MCF 10A (cell line): ENCODE measurements around the gene XRN1. TPM values are rescaled to one million over a fixed set of nuclear protein-coding genes. Genes with fewer than 3 reads are reported as not detected.
"Not testable (repeated sequence)": the region's sequence is repeated elsewhere in the genome, so short reads cannot be mapped to it uniquely, and the experiment has no call there.

Source experiments
- BruUV-seq: library from RNA; stranded (reverse); fragments of 400-500 nt; replicated peaks from 2 replicates; lab custom pipeline; 2021; lab: Mats Ljungman, UMichigan
- CTCF ChIA-PET: fragments of 300-600 bp; sonication (Branson Sonifier 250); formaldehyde crosslinking; extraction: SDS; loops from one replicate; lab custom pipeline; 2021; ENCODE audit warnings: antibody characterized with exemption, inconsistent platforms; lab: Yijun Ruan, JAX
- POLR2A ChIA-PET: fragments of 300-600, 350-650 bp; sonication (Branson Sonifier 250); formaldehyde crosslinking; extraction: SDS; loops from one replicate; lab custom pipeline; 2020; ENCODE audit warnings: antibody characterized with exemption, inconsistent platforms; lab: Yijun Ruan, JAX
- DNase-seq: peaks from one replicate; pipeline ENCODE4 v3.0.0-alpha.2; 2018; ENCODE audit not compliant: unreplicated experiment
- H3K27ac Mint-ChIP-seq: one replicate; pipeline ENCODE4 v1.8.0; 2022; ENCODE audit warnings: mild to moderate bottlenecking, low read depth, mixed read lengths; ENCODE audit not compliant: unreplicated experiment
- H3K27me3 Mint-ChIP-seq: one replicate; pipeline ENCODE4 v1.8.0; 2022; ENCODE audit warnings: mixed read lengths; ENCODE audit not compliant: insufficient read depth, unreplicated experiment
- H3K36me3 Mint-ChIP-seq: one replicate; pipeline ENCODE4 v1.8.0; 2022; ENCODE audit warnings: mild to moderate bottlenecking, moderate library complexity, mixed read lengths; ENCODE audit not compliant: insufficient read depth, unreplicated experiment
- H3K4me1 Mint-ChIP-seq: one replicate; pipeline ENCODE4 v1.8.0; 2022; ENCODE audit warnings: mixed read lengths; ENCODE audit not compliant: insufficient read depth, unreplicated experiment
- H3K4me3 Mint-ChIP-seq: one replicate; pipeline ENCODE4 v1.8.0; 2022; ENCODE audit warnings: mild to moderate bottlenecking, moderate library complexity, mixed read lengths; ENCODE audit not compliant: unreplicated experiment
- H3K9me3 Mint-ChIP-seq: one replicate; pipeline ENCODE4 v1.8.0; 2022; ENCODE audit warnings: mixed read lengths; ENCODE audit not compliant: unreplicated experiment
- CTCF ChIP-seq: fragments of 200-600 bp; IDR thresholded peaks from one replicate; pipeline ENCODE4 v1.8.0; 2022; ENCODE audit warnings: antibody characterized with exemption, mild to moderate bottlenecking; ENCODE audit not compliant: unreplicated experiment
- intact Hi-C: fragments of 100-400 bp; cut with micrococcal nuclease; formaldehyde crosslinking; loops from 2 replicates; pipeline ENCODE4 v1.14.1; 2022
- total RNA-seq: library from RNA; stranded (reverse); gene quantifications from 2 replicates; pipeline ENCODE4 v1.2.3, GENCODE V29; 2022

The XRN1 gene
- total RNA-seq, 1 experiment from 2014 or later: 21.7 TPM

DNA sequence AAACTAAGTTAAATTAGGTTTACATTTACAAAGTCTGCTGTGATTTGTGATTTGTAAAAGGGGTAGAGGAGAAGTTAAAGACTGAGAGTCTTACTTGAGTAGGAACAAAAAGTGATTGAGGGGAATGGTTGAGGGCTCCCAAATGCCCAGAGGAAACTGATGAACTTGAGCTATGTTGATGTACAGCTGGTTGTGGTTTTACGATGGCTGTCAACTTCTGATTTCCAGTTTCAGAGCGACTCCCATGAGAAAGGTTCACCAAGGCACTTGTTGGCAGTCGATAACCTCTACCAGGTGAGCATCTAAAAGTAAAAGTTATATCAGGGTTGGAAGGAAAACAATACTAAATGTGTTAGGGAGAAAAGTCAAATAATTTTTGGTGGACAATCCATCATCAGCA lies 91.0 kb downstream of the XRN1 start:
- no peak for DNase-seq
- no TSS peak for BruUV-seq
- no peak for TF ChIP-seq CTCF
- ChIA-PET CTCF (no interaction called here), POLR2A (no interaction called here)
- intact Hi-C loops: no loop called here
- Mint-ChIP-seq H3K36me3 (peaks cover 56% of the 10 kb centered on the region), H3K4me1 (no peaks in the 10 kb centered on the region), H3K9me3 (no peaks in the 10 kb centered on the region), H3K27ac (no peak overlapping the region), H3K27me3 (no peaks in the 10 kb centered on the region), H3K4me3 (no peak overlapping the region)

DNA sequence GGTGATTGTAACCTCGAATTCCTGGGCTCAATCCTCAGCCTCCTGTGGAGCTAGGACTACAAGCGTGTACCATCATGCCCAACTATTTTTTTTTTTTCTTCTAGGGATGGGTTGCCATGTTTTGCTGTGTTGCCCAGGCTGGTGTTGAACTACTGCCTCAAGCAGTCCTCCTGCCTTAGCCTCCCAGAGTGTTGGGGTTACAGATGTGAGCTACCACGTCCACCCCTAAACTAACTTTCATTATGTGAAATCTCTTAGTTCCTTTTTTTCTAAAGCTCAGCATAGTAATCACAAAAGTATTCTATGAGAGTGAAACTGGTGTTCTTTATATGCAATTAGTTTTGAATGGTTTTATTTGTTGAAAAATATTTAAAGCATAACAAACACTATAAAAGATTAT lies 92.1 kb downstream of the XRN1 start:
- no TSS peak for BruUV-seq
- H3K27me3 Mint-ChIP-seq: no peaks in the 10 kb centered on the region
- no peak for DNase-seq
- peaks cover 59% of the 10 kb centered on the region for H3K36me3 Mint-ChIP-seq
- H3K9me3 Mint-ChIP-seq: no peaks in the 10 kb centered on the region
- ChIA-PET CTCF (interaction anchor here (0.6 kb wide), 1 partner anchor 159 kb away, joined by 3 read pairs; no protein-coding TSS in a partner anchor), POLR2A (no interaction called here)
- no peaks in the 10 kb centered on the region for H3K4me1 Mint-ChIP-seq
- no peak overlapping the region for H3K27ac Mint-ChIP-seq
- no peak for TF ChIP-seq CTCF
- intact Hi-C loops: no loop called here
- H3K4me3 Mint-ChIP-seq: no peak overlapping the region

GRCh38 chr3:142354076-142354475 lies 93.8 kb downstream of the XRN1 start:
- H3K9me3 Mint-ChIP-seq: no peaks in the 10 kb centered on the region
- H3K36me3 Mint-ChIP-seq: peaks cover 54% of the 10 kb centered on the region
- H3K4me3 Mint-ChIP-seq: no peak overlapping the region
- H3K4me1 Mint-ChIP-seq: no peaks in the 10 kb centered on the region
- ChIA-PET CTCF (no interaction called here), POLR2A (no interaction called here)
- DNase-seq: no peak
- TF ChIP-seq CTCF: no peak
- no peak overlapping the region for H3K27ac Mint-ChIP-seq
- H3K27me3 Mint-ChIP-seq: no peaks in the 10 kb centered on the region
- intact Hi-C loops: no loop called here
- BruUV-seq: no TSS peak

DNA sequence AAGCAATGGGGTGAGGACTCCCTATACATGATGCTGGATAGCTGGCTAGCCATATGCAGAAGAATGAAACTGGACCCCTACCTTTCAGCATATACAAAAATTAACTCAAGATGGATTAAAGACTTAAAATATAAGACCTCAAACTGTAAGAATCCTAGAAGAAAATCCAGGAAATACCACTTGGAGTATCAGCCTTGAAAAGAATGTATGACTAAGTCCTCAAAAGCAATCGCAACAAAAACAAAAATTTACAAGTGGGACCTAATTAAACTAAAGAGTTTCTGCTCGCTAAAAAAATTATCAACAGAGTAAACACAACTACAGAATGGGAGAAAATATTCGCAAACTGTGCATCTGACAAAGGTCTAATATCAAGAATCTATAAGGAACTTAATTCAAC lies 94.3 kb downstream of the XRN1 start:
- no peak overlapping the region for H3K4me3 Mint-ChIP-seq
- intact Hi-C loops: no loop called here
- no peak for DNase-seq
- BruUV-seq: no TSS peak
- H3K27me3 Mint-ChIP-seq: no peaks in the 10 kb centered on the region
- no peak for TF ChIP-seq CTCF
- H3K36me3 Mint-ChIP-seq: peaks cover 57% of the 10 kb centered on the region
- no peaks in the 10 kb centered on the region for H3K4me1 Mint-ChIP-seq
- CTCF ChIA-PET: interaction anchor here (0.6 kb wide), 1 partner anchor 109 kb away, joined by 3 read pairs; no protein-coding TSS in a partner anchor
- no peak overlapping the region for H3K27ac Mint-ChIP-seq
- H3K9me3 Mint-ChIP-seq: no peaks in the 10 kb centered on the region
- POLR2A ChIA-PET: no interaction called here

DNA sequence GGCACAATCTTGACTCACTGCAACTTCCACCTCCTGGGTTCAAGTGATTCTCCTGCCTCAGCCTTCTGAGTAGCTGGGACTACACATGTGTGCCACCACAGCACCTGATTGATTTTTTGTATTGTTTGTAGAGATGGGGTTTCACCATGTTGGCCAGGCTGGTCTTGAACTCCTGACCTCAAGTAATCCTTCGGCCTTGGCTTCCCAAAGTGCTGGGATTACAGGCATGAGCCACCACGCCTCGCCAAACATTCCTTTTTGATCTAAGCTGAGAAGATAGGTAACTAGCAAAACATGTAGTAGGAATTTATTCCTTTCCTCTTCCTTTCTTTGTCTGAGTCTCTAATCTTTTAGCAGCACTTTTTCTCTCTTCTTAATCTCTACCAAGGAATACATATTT lies 95.1 kb downstream of the XRN1 start:
- H3K27me3 Mint-ChIP-seq, H3K9me3 Mint-ChIP-seq, H3K27ac Mint-ChIP-seq, BruUV-seq, DNase-seq, intact Hi-C loops, H3K4me1 Mint-ChIP-seq, POLR2A ChIA-PET, CTCF ChIA-PET, H3K4me3 Mint-ChIP-seq: not testable (repeated sequence)
- peaks cover 60% of the 10 kb centered on the region for H3K36me3 Mint-ChIP-seq
